Panc1 (cell line): ENCODE results near the gene MAFG.

Experiments
- CTCF ChIP-seq: fragments of 450-650 bp; IDR thresholded peaks from 2 replicates; pipeline ENCODE4 v1.5.1; 2017; ENCODE audit warnings: mild to moderate bottlenecking
- POLR2AphosphoS5 ChIP-seq: IDR thresholded peaks from 2 replicates; pipeline ENCODE4 v1.6.1; 2012; ENCODE audit warnings: mild to moderate bottlenecking, low read depth, low read length, moderate library complexity
- REST ChIP-seq, 2 experiments: IDR thresholded peaks; 2 replicates each; pipeline ENCODE4 v1.6.1; 2011 to 2012; ENCODE audit warnings: low read depth in 2 of 2, control low read depth in 1 of 2, low read length in 1 of 2, mild to moderate bottlenecking in 1 of 2, moderate library complexity in 1 of 2; ENCODE audit not compliant: insufficient read depth in 1 of 2
- TCF7L2 ChIP-seq: IDR thresholded peaks from 2 replicates; pipeline ENCODE4 v1.6.1; 2011; ENCODE audit warnings: mild to moderate bottlenecking, low read depth, low read length, inconsistent platforms

- TF ChIP-seq CTCF = no peak; the same call in 1 of the 2 replicates
- TF ChIP-seq REST (IDR thresholded peaks at IDR 0.05; ENCODE audit: insufficient read depth in 1 of 2, low read depth in 2 of 2, low read length in 1 of 2) = no peak
- no peak for TF ChIP-seq POLR2AphosphoS5
- no peak for TF ChIP-seq TCF7L2
Observed at GRCh38 chr17:81906476-81907218, 20.9 kb downstream of the MAFG start.
